Sigmoid colon (tissue), 7 donors: ENCODE measurements around the gene ANXA5. TPM values are rescaled to one million over a fixed set of nuclear protein-coding genes. Genes with fewer than 3 reads are reported as not detected.

Experiments
- DNase-seq: peaks from one replicate; pipeline ENCODE4 v3.0.0-alpha.2; 2019
- H3K27ac ChIP-seq, 4 donors: fragments of 200-600 bp; sonication (generic); one replicate each; pipeline ENCODE4 v1.5.1; 2016 to 2019; ENCODE audit warnings: mild to moderate bottlenecking in 1 of 4
- H3K27me3 ChIP-seq, 3 donors: fragments of 200-600 bp; sonication (generic); one replicate each; pipeline ENCODE4 v1.5.1; 2019; ENCODE audit warnings: mild to moderate bottlenecking in 1 of 3
- H3K36me3 ChIP-seq, 4 donors: fragments of 200-600 bp; sonication (generic); one replicate each; pipeline ENCODE4 v1.5.1; 2016 to 2019
- H3K4me1 ChIP-seq, 4 donors: fragments of 200-600 bp; sonication (generic); one replicate each; pipeline ENCODE4 v1.5.1; 2017 to 2019
- H3K4me3 ChIP-seq, 4 donors: fragments of 200-600 bp; sonication (generic); one replicate each; pipeline ENCODE4 v1.5.1; 2017 to 2019; ENCODE audit warnings: mild to moderate bottlenecking in 2 of 4, moderate library complexity in 1 of 4
- H3K9me3 ChIP-seq, 4 donors: fragments of 200-600 bp in 3 of 4; sonication (generic) in 3 of 4; one replicate each; pipeline versions ENCODE4 v1.5.1 to v1.6.1; 2013 to 2019
- CTCF ChIP-seq, 4 experiments: fragments of 450-650 bp in 3 of 4; fragments of 200-600 bp in 1 of 4; IDR thresholded peaks; one replicate each; pipeline ENCODE4 v1.5.1; 2016 to 2019; ENCODE audit warnings: antibody characterized with exemption in 4 of 4, mild to moderate bottlenecking in 3 of 4, moderate library complexity in 2 of 4
- EP300 ChIP-seq, 4 donors: sonication (generic); formaldehyde crosslinking; IDR thresholded peaks; one replicate each; pipeline ENCODE4 v1.6.1; 2017; ENCODE audit warnings: antibody characterized with exemption in 4 of 4
- POLR2A ChIP-seq, 2 donors: fragments of 450-650 bp; IDR thresholded peaks; one replicate each; pipeline ENCODE4 v1.6.1; 2016; ENCODE audit warnings: antibody characterized with exemption in 2 of 2, mild to moderate bottlenecking in 2 of 2, moderate library complexity in 2 of 2
- POLR2AphosphoS5 ChIP-seq, 4 donors: sonication (generic); formaldehyde crosslinking; IDR thresholded peaks; one replicate each; pipeline ENCODE4 v1.6.1; 2017; ENCODE audit warnings: antibody characterized with exemption in 4 of 4
- WGBS, 2 donors: extraction: QIAGEN DNeasy Blood & Tissue Kit; methylation state at CpG; one replicate each; pipeline ENCODE4 v1.1.7; 2013; 5-methylcytosine and 5-hydroxymethylcytosine counted together
- intact Hi-C: fragments of 100-400 bp; cut with DNase I; formaldehyde crosslinking; loops from one replicate; pipeline ENCODE4 v1.15.1; 2023
- polyA plus RNA-seq, 3 donors: library from polyadenylated mRNA; stranded (reverse); fragments of 200-250 nt; gene quantifications; one replicate each; pipeline ENCODE4 v1.2.3, GENCODE V29; 2013
- total RNA-seq, 4 donors: library from RNA; depleted of rRNA; stranded (reverse); fragments of >200 nt; gene quantifications; one replicate each; pipeline ENCODE4 v1.1.0, GENCODE V29; 2016
- donor health status: healthy with polysubstance abuse.
- donor health status: Bipolar disorder and iron deficiency.
- donor health status: healthy.

The ANXA5 gene
- total and polyA plus RNA-seq, 7 donors = 113 to 224 (median 152) TPM

- no peak for TF ChIP-seq POLR2AphosphoS5 (IDR thresholded peaks at IDR 0.05)
- TF ChIP-seq EP300 (IDR thresholded peaks at IDR 0.05) = no peak
- no peak for TF ChIP-seq CTCF (IDR thresholded peaks at IDR 0.05)
- TF ChIP-seq POLR2A (IDR thresholded peaks at IDR 0.05) = no peak
- intact Hi-C loops = loop anchor here (2.0 kb wide), 1 partner anchor 283 kb away; no protein-coding TSS in a partner anchor
- no peak overlapping the region for H3K4me3 ChIP-seq
- no peak overlapping the region for H3K27ac ChIP-seq
- DNase-seq = no peak
- no peaks in the 10 kb centered on the region for H3K9me3 ChIP-seq
- H3K36me3 ChIP-seq = no peaks in the 10 kb centered on the region
- no peaks in the 10 kb centered on the region for H3K4me1 ChIP-seq
- 77 to 81% methylated on average over 6 of the region's 6 CpGs for WGBS, 2 donors
- H3K27me3 ChIP-seq = no peaks in the 10 kb centered on the region
Measured at GRCh38 chr4:121653986-121654385, 42.8 kb downstream of the ANXA5 start.

- H3K27ac ChIP-seq = no peak overlapping the region
- no peaks in the 10 kb centered on the region for H3K27me3 ChIP-seq
- no peak overlapping the region for H3K4me3 ChIP-seq
- 94 to 98% methylated on average over 1 of the region's 1 CpG for WGBS, 2 donors
- H3K4me1 ChIP-seq = no peaks in the 10 kb centered on the region
- TF ChIP-seq POLR2A (IDR thresholded peaks at IDR 0.05) = no peak
- no peak for TF ChIP-seq POLR2AphosphoS5 (IDR thresholded peaks at IDR 0.05)
- TF ChIP-seq EP300 (IDR thresholded peaks at IDR 0.05) = no peak
- TF ChIP-seq CTCF (IDR thresholded peaks at IDR 0.05) = no peak
- no peaks in the 10 kb centered on the region for H3K36me3 ChIP-seq
- no peaks in the 10 kb centered on the region for H3K9me3 ChIP-seq
- intact Hi-C loops = no loop called here
- no peak for DNase-seq
Measured at GRCh38 chr4:121653214-121653613, 43.6 kb downstream of the ANXA5 start.

GRCh38 chr4:121651597-121651996 lies 45.2 kb downstream of the ANXA5 start:
- Histone ChIP-seq H3K9me3 (no peaks in the 10 kb centered on the region), H3K27ac (no peak overlapping the region), H3K36me3 (no peaks in the 10 kb centered on the region), H3K4me1 (no peaks in the 10 kb centered on the region), H3K4me3 (no peak overlapping the region), H3K27me3 (no peaks in the 10 kb centered on the region)
- TF ChIP-seq POLR2A (IDR thresholded peaks at IDR 0.05) (no peak), POLR2AphosphoS5 (IDR thresholded peaks at IDR 0.05) (no peak), CTCF (IDR thresholded peaks at IDR 0.05) (no peak), EP300 (IDR thresholded peaks at IDR 0.05) (no peak)
- intact Hi-C loops = no loop called here
- WGBS, 2 donors = 39 to 46% methylated on average over 5 of the region's 5 CpGs
- DNase-seq = no peak

- DNase-seq = no peak
- H3K4me1 ChIP-seq = no peaks in the 10 kb centered on the region
- no peaks in the 10 kb centered on the region for H3K36me3 ChIP-seq
- H3K27ac ChIP-seq = no peak overlapping the region
- H3K9me3 ChIP-seq = no peaks in the 10 kb centered on the region
- H3K27me3 ChIP-seq = no peaks in the 10 kb centered on the region
- intact Hi-C loops = no loop called here
- H3K4me3 ChIP-seq = no peak overlapping the region
- no peak for TF ChIP-seq EP300 (IDR thresholded peaks at IDR 0.05)
- TF ChIP-seq POLR2A (IDR thresholded peaks at IDR 0.05) = no peak
- no peak for TF ChIP-seq POLR2AphosphoS5 (IDR thresholded peaks at IDR 0.05)
- TF ChIP-seq CTCF (IDR thresholded peaks at IDR 0.05) = no peak
- 64 to 76% methylated on average over 2 of the region's 2 CpGs for WGBS, 2 donors
Measured at GRCh38 chr4:121650741-121651140, 46.0 kb downstream of the ANXA5 start.

- 41 to 45% methylated on average over 3 of the region's 3 CpGs for WGBS, 2 donors
- Histone ChIP-seq H3K36me3 (no peaks in the 10 kb centered on the region), H3K27me3 (no peaks in the 10 kb centered on the region), H3K4me3 (no peak overlapping the region), H3K4me1 (no peaks in the 10 kb centered on the region), H3K27ac (no peak overlapping the region), H3K9me3 (no peaks in the 10 kb centered on the region)
- no peak for DNase-seq
- no peak for TF ChIP-seq POLR2A (IDR thresholded peaks at IDR 0.05)
- TF ChIP-seq EP300 (IDR thresholded peaks at IDR 0.05) = no peak
- no peak for TF ChIP-seq CTCF (IDR thresholded peaks at IDR 0.05)
- no peak for TF ChIP-seq POLR2AphosphoS5 (IDR thresholded peaks at IDR 0.05)
- intact Hi-C loops = no loop called here
Measured at GRCh38 chr4:121648516-121648915, 48.3 kb downstream of the ANXA5 start.
